HepG2 (cell line): ENCODE measurements around the gene SECTM1. TPM values are rescaled to one million over a fixed set of nuclear protein-coding genes. Genes with fewer than 3 reads are reported as not detected.

Experiments
- HNF1A ChIP-seq, 2 experiments: sonication (generic) in 1 of 2; formaldehyde crosslinking in 1 of 2; IDR thresholded peaks; 2 replicates each; pipeline versions ENCODE4 v1.4.0 to v1.6.1; 2016 to 2020; ENCODE audit warnings: borderline replicate concordance in 1 of 2, low read depth in 1 of 2, mild to moderate bottlenecking in 1 of 2, missing genetic modification reagents in 1 of 2
- HNRNPUL1 ChIP-seq: fragments of 200-400 bp; formaldehyde crosslinking; IDR thresholded peaks from 2 replicates; pipeline ENCODE4 v1.6.1; 2017; ENCODE audit warnings: low read depth, mild to moderate bottlenecking, low read length, moderate library complexity
- POLR2A ChIP-seq, 2 experiments: IDR thresholded peaks; 2 replicates each; pipeline ENCODE4 v1.6.1; 2011; ENCODE audit warnings: low read depth in 2 of 2, low read length in 2 of 2, mild to moderate bottlenecking in 1 of 2, moderate library complexity in 1 of 2; ENCODE audit not compliant: insufficient read depth in 1 of 2
- RBM39 ChIP-seq: fragments of 200-400 bp; formaldehyde crosslinking; IDR thresholded peaks from one replicate; pipeline ENCODE4 v1.6.1; 2018; ENCODE audit warnings: antibody characterized with exemption, mild to moderate bottlenecking, low read depth, low read length; ENCODE audit not compliant: poor library complexity, severe bottlenecking
- SYNCRIP ChIP-seq: fragments of 200-400 bp; formaldehyde crosslinking; IDR thresholded peaks from 2 replicates; pipeline ENCODE4 v1.6.1; 2018; ENCODE audit warnings: mild to moderate bottlenecking, low read depth, low read length; ENCODE audit not compliant: insufficient read depth
- ZKSCAN8 ChIP-seq: IDR thresholded peaks from 2 replicates; pipeline ENCODE4 v1.6.1; 2016; ENCODE audit warnings: borderline replicate concordance, missing genetic modification reagents, missing compliant biosample characterization
- ZMAT5 ChIP-seq: sonication (generic); formaldehyde crosslinking; IDR thresholded peaks from 2 replicates; pipeline ENCODE4 v1.5.0; 2020; ENCODE audit warnings: mild to moderate bottlenecking, low read depth, missing genetic modification reagents, borderline replicate concordance
- ZNF256 ChIP-seq: sonication (generic); formaldehyde crosslinking; conservative IDR thresholded peaks from 2 replicates; pipeline ENCODE4 v1.4.0; 2020; ENCODE audit warnings: missing genetic modification reagents
- ZNF414 ChIP-seq: sonication (generic); formaldehyde crosslinking; IDR thresholded peaks from 2 replicates; pipeline ENCODE4 v1.5.0; 2020; ENCODE audit warnings: missing genetic modification reagents
- ZNF496 ChIP-seq: sonication (generic); formaldehyde crosslinking; IDR thresholded peaks from 2 replicates; pipeline ENCODE4 v1.8.1; 2023; ENCODE audit warnings: mild to moderate bottlenecking, moderate library complexity, missing genetic modification reagents; ENCODE audit not compliant: insufficient replicate concordance
- ZNF724P ChIP-seq: sonication (generic); formaldehyde crosslinking; IDR thresholded peaks from 2 replicates; pipeline ENCODE4 v1.8.0; 2022; ENCODE audit warnings: missing genetic modification reagents, borderline replicate concordance
- polyA plus RNA-seq, 8 experiments: library from polyadenylated mRNA; depleted of rRNA in 3 of 8; stranded (reverse) in 7 of 8; unstranded in 1 of 8; fragments of >200 nt; fragmentation: Illumina TruSeq in 4 of 8; extraction: Trizol in 4 of 8; gene quantifications; 2 replicates each; pipeline versions ENCODE4 v1.2.1 to v1.2.3, GENCODE V29; 2011 to 2016; ENCODE audit warnings: low read depth in 4 of 8, missing spikeins in 1 of 8, mixed read lengths in 1 of 8; ENCODE audit not compliant: insufficient read depth in 1 of 8
- total RNA-seq, 5 experiments: library from RNA; depleted of rRNA; stranded (reverse); fragments of >200 nt; fragmentation: Illumina TruSeq; extraction: Trizol; gene quantifications; 2 replicates each; pipeline ENCODE4 v1.2.3, GENCODE V29; 2016; ENCODE audit warnings: low read depth in 1 of 5
- TF ChIP-seq, protein P1 (sequence below): sonication (generic); formaldehyde crosslinking; IDR thresholded peaks from 2 replicates; pipeline ENCODE4 v1.5.0; 2020; ENCODE audit warnings: mild to moderate bottlenecking, missing genetic modification reagents
- TF ChIP-seq, protein P2 (sequence below): sonication (generic); formaldehyde crosslinking; IDR thresholded peaks from 2 replicates; pipeline ENCODE4 v1.8.0; 2022; ENCODE audit warnings: mild to moderate bottlenecking, missing genetic modification reagents, moderate library complexity
- TF ChIP-seq, protein P3 (sequence below): sonication (generic); formaldehyde crosslinking; IDR thresholded peaks from 2 replicates; pipeline ENCODE4 v1.5.1; 2020; ENCODE audit warnings: mild to moderate bottlenecking, moderate library complexity, missing genetic modification reagents
- TF ChIP-seq, protein P4 (sequence below): sonication (generic); formaldehyde crosslinking; IDR thresholded peaks from 2 replicates; pipeline ENCODE4 v1.9.0; 2021; ENCODE audit warnings: missing genetic modification reagents, borderline replicate concordance

The SECTM1 gene
- total and polyA plus RNA-seq, 2 of the 13 experiments (the other 11 are each of a cell fraction or from before 2014, with no cell fraction given): 3.5 to 5.3 TPM

DNA sequence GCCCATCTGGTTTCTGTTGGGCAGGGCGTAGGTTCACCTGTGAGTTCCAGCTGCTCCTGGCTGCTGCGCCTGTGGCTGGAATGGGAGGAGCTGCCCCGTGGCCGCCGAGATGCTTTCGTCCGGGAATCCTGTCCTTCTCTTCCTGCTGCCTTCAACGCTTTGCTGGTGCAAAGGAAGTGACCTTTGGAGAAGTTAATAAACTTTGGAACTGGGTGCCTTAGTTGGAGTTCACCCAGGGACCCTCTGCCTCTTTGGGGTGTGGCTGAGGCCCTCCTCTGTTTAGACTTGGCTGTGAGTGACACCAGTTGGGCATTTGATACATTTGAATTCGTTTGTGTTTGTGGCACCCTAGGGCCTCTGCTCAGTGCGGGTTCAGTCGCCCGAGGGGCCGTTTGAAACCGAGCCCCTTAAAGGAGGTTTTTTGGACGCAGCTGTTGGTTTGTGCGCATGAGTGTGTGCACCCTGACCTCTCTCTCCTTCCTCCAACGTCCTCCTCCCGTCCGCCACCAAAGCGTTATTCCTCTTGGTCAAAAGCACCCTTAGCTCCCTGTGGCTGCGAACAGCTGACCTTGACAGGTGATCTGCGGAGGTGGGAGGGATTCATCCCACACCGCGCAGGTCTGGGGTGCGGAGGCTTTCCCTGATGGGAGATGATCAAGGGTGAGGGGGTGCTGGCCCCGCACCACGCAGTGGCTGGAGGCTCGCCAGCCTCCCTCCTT lies 9.0 kb upstream of the SECTM1 start (continued):
- TF ChIP-seq HNF1A (IDR thresholded peaks at IDR 0.05; ENCODE audit: low read depth) (no peak), HNF1A (CRISPR knock-in tag; IDR thresholded peaks at IDR 0.05; ENCODE audit: borderline replicate concordance) (peak; percentile 40; the same call in 1 of the 2 replicates), ZNF724P (CRISPR knock-in tag) (no peak), ZNF414 (CRISPR knock-in tag) (no peak), ZKSCAN8 (0 out of 2 replicates have a peak, but pooled peaks have one; percentile 11), ZNF256 (CRISPR knock-in tag) (no peak), ZMAT5 (no peak), HNRNPUL1 (no peak), RBM39 (peak; percentile 40), SYNCRIP (no peak), ZNF496 (CRISPR knock-in tag) (no peak), POLR2A (IDR thresholded peaks at IDR 0.05; ENCODE audit: insufficient read depth in 1 of 2, low read depth in 2 of 2, low read length in 2 of 2) (0 out of 4 replicates have a peak, but pooled peaks of 1 of the 2 experiments have one; percentile 34)
- TF ChIP-seq, protein P1, sequence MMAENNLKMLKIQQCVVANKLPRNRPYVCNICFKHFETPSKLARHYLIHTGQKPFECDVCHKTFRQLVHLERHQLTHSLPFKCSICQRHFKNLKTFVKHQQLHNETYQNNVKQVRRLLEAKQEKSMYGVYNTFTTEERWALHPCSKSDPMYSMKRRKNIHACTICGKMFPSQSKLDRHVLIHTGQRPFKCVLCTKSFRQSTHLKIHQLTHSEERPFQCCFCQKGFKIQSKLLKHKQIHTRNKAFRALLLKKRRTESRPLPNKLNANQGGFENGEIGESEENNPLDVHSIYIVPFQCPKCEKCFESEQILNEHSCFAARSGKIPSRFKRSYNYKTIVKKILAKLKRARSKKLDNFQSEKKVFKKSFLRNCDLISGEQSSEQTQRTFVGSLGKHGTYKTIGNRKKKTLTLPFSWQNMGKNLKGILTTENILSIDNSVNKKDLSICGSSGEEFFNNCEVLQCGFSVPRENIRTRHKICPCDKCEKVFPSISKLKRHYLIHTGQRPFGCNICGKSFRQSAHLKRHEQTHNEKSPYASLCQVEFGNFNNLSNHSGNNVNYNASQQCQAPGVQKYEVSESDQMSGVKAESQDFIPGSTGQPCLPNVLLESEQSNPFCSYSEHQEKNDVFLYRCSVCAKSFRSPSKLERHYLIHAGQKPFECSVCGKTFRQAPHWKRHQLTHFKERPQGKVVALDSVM (CRISPR knock-in tag): 0 out of 2 replicates have a peak, but pooled peaks have one; percentile 12
- TF ChIP-seq, protein P2, sequence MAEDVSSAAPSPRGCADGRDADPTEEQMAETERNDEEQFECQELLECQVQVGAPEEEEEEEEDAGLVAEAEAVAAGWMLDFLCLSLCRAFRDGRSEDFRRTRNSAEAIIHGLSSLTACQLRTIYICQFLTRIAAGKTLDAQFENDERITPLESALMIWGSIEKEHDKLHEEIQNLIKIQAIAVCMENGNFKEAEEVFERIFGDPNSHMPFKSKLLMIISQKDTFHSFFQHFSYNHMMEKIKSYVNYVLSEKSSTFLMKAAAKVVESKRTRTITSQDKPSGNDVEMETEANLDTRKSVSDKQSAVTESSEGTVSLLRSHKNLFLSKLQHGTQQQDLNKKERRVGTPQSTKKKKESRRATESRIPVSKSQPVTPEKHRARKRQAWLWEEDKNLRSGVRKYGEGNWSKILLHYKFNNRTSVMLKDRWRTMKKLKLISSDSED (CRISPR knock-in tag): no peak
- TF ChIP-seq, protein P3, sequence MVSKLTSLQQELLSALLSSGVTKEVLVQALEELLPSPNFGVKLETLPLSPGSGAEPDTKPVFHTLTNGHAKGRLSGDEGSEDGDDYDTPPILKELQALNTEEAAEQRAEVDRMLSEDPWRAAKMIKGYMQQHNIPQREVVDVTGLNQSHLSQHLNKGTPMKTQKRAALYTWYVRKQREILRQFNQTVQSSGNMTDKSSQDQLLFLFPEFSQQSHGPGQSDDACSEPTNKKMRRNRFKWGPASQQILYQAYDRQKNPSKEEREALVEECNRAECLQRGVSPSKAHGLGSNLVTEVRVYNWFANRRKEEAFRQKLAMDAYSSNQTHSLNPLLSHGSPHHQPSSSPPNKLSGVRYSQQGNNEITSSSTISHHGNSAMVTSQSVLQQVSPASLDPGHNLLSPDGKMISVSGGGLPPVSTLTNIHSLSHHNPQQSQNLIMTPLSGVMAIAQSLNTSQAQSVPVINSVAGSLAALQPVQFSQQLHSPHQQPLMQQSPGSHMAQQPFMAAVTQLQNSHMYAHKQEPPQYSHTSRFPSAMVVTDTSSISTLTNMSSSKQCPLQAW: no peak
- TF ChIP-seq, protein P4, sequence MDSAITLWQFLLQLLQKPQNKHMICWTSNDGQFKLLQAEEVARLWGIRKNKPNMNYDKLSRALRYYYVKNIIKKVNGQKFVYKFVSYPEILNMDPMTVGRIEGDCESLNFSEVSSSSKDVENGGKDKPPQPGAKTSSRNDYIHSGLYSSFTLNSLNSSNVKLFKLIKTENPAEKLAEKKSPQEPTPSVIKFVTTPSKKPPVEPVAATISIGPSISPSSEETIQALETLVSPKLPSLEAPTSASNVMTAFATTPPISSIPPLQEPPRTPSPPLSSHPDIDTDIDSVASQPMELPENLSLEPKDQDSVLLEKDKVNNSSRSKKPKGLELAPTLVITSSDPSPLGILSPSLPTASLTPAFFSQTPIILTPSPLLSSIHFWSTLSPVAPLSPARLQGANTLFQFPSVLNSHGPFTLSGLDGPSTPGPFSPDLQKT (CRISPR knock-in tag): no peak
